DOHH2 (cell line): ENCODE data around the gene ERC2.

Source experiments
- H3F3A ChIP-seq: fragments of 200-600 bp; sonication (generic), shearing (Covaris generic); 2 replicates; pipeline ENCODE4 v1.6.0; 2016; ENCODE audit warnings: antibody characterized with exemption, mild to moderate bottlenecking; ENCODE audit not compliant: control insufficient read depth, insufficient read depth
- H3K27ac ChIP-seq: fragments of 200-600 bp; sonication (generic); 2 replicates; pipeline ENCODE4 v1.5.1; 2014; ENCODE audit warnings: low read depth, mild to moderate bottlenecking, low read length, moderate library complexity
- H3K27me3 ChIP-seq: fragments of 200-600 bp; sonication (generic); 2 replicates; pipeline ENCODE4 v1.6.1; 2014; ENCODE audit warnings: mild to moderate bottlenecking, low read length, mixed read lengths; ENCODE audit not compliant: control insufficient read depth
- H3K36me3 ChIP-seq: fragments of 200-600 bp; sonication (generic); 2 replicates; pipeline ENCODE4 v1.6.1; 2014; ENCODE audit warnings: mild to moderate bottlenecking, low read length, moderate library complexity, mixed read lengths; ENCODE audit not compliant: control insufficient read depth
- H3K4me1 ChIP-seq: fragments of 200-600 bp; sonication (generic); 2 replicates; pipeline ENCODE4 v1.6.1; 2014; ENCODE audit warnings: mild to moderate bottlenecking, low read length, mixed read lengths; ENCODE audit not compliant: control insufficient read depth
- H3K4me2 ChIP-seq: fragments of 200-600 bp; sonication (generic); 2 replicates; pipeline ENCODE4 v1.6.0; 2014; ENCODE audit warnings: mild to moderate bottlenecking, low read length, moderate library complexity
- H3K4me3 ChIP-seq: fragments of 200-600 bp; sonication (generic); 2 replicates; pipeline ENCODE4 v1.5.1; 2014; ENCODE audit warnings: mild to moderate bottlenecking, low read length, mixed read lengths
- H3K79me2 ChIP-seq: fragments of 200-600 bp; sonication (generic); 2 replicates; pipeline ENCODE4 v1.6.1; 2014; ENCODE audit warnings: mild to moderate bottlenecking, low read length, mixed read lengths; ENCODE audit not compliant: control insufficient read depth
- H3K9me2 ChIP-seq: fragments of 200-600 bp; sonication (generic); replicated peaks from 2 replicates; pipeline ENCODE4 v1.6.1; 2014; ENCODE audit warnings: mild to moderate bottlenecking, low read length, mixed read lengths; ENCODE audit not compliant: control insufficient read depth
- H3K9me3 ChIP-seq: fragments of 200-600 bp; sonication (generic); 2 replicates; pipeline ENCODE4 v1.6.1; 2014; ENCODE audit warnings: antibody characterized with exemption, low read length, mixed read lengths; ENCODE audit not compliant: control insufficient read depth, insufficient read depth
- H4K20me1 ChIP-seq: fragments of 200-600 bp; sonication (generic); 2 replicates; pipeline ENCODE4 v1.6.0; 2014; ENCODE audit warnings: low read depth, mild to moderate bottlenecking, antibody characterized with exemption, low read length, moderate library complexity; ENCODE audit not compliant: control insufficient read depth, insufficient read depth
- EZH2phosphoT487 ChIP-seq: fragments of 200-600 bp; sonication (generic); IDR thresholded peaks from 2 replicates; pipeline ENCODE4 v1.6.1; 2017; ENCODE audit warnings: borderline replicate concordance, mild to moderate bottlenecking, antibody characterized with exemption, low read length, moderate library complexity, mixed read lengths
- TF ChIP-seq, protein P1 (sequence below): fragments of 200-600 bp; sonication (generic); IDR thresholded peaks from one replicate; pipeline ENCODE4 v1.5.1; 2014; ENCODE audit warnings: antibody characterized with exemption, mild to moderate bottlenecking, low read depth, low read length; ENCODE audit not compliant: poor library complexity, severe bottlenecking

Gene ERC2

DNA sequence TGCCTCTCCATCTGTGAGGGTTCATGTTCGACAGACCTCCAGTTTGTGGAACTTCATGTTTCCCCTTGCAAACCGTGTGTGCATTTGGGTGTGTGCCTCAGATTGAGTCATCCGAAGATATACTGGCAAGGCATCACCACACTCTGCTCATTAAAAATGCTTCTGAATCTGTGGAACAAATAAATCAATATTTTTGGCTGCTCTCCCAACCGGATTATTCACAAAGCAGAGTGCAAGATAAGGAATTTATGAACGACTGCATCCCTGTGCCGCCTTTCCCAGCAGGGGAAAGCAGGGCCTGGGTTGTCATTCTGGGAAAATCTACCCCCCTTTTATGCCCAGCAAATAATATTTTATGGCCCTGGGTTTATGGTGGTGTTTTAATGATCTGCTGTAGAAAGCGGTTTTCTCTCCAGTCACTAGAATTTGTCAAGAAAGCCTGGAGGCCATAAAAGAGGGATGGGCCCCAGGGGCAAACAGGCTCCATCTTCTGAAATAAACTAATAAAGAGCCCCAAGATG is 976.9 kb downstream of the ERC2 start:
- TF ChIP-seq, protein P1, sequence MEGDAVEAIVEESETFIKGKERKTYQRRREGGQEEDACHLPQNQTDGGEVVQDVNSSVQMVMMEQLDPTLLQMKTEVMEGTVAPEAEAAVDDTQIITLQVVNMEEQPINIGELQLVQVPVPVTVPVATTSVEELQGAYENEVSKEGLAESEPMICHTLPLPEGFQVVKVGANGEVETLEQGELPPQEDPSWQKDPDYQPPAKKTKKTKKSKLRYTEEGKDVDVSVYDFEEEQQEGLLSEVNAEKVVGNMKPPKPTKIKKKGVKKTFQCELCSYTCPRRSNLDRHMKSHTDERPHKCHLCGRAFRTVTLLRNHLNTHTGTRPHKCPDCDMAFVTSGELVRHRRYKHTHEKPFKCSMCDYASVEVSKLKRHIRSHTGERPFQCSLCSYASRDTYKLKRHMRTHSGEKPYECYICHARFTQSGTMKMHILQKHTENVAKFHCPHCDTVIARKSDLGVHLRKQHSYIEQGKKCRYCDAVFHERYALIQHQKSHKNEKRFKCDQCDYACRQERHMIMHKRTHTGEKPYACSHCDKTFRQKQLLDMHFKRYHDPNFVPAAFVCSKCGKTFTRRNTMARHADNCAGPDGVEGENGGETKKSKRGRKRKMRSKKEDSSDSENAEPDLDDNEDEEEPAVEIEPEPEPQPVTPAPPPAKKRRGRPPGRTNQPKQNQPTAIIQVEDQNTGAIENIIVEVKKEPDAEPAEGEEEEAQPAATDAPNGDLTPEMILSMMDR, result no peak
- TF ChIP-seq EZH2phosphoT487, result no peak
- Histone ChIP-seq H3K27me3 (peaks cover 32% of the 10 kb centered on the region), H3K36me3 (no peaks in the 10 kb centered on the region), H4K20me1 (no peaks in the 10 kb centered on the region), H3K79me2 (no peaks in the 10 kb centered on the region), H3K27ac (no peak overlapping the region), H3K4me1 (no peaks in the 10 kb centered on the region), H3K9me2 (no peaks in the 10 kb centered on the region), H3F3A (no peaks in the 10 kb centered on the region), H3K9me3 (no peaks in the 10 kb centered on the region), H3K4me3 (no peak overlapping the region), H3K4me2 (no peak overlapping the region)

DNA sequence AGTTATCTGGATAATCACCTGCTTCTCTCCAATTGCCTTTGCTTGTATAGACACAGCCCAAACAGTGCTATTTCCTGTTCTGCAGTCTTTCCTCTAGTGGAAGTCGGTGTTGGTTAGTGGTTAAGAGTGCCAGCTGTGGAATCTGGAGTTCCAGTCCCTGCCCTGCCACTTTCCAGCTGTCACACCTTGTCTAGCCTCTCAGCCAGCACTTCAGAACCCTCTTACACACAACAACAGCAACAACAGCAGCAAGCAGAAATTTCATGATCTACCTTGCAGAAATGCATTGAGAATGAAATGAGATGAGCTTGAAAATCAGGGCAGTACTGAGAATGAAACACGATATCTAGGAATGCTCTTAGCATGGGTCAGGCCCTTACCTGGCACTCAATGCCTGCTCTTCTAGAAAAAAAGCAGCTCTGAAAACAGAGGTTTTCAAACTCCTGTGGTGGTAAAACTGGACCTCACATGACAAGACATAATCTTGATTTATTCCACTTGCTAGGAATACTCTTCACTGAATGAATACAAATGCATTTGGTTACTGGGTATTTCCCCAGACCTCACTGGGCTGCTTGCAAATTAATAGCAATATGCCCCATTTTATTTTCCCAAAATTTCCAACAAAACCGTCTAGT is 977.9 kb downstream of the ERC2 start:
- Histone ChIP-seq H3F3A (no peaks in the 10 kb centered on the region), H3K9me2 (no peaks in the 10 kb centered on the region), H3K36me3 (no peaks in the 10 kb centered on the region), H3K4me2 (no peak overlapping the region), H3K79me2 (no peaks in the 10 kb centered on the region), H4K20me1 (no peaks in the 10 kb centered on the region), H3K9me3 (no peaks in the 10 kb centered on the region), H3K4me3 (no peak overlapping the region), H3K27me3 (peaks cover 42% of the 10 kb centered on the region), H3K27ac (no peak overlapping the region), H3K4me1 (no peaks in the 10 kb centered on the region)
- TF ChIP-seq, protein P1, result no peak
- no peak for TF ChIP-seq EZH2phosphoT487

DNA sequence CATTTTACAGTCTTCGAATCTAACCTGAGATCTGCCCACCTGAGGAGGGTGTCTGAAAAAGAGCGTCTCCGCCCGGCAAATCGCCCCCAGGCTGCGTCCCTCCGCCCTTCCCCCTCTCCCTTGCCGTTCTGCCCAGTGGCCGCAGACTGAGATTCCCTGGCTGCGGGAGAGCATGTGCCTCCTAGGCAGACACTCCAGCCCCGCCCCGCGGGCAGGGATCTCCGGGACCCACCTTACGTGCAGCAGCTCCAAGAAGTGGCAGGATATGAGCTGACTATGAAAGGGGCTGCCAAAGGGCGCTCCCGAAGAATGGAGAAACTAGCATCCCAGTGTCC is 978.5 kb downstream of the ERC2 start:
- no peaks in the 10 kb centered on the region for H3K4me1 ChIP-seq
- TF ChIP-seq, protein P1, result no peak
- TF ChIP-seq EZH2phosphoT487, result no peak; the same call in 1 of the 2 replicates
- no peaks in the 10 kb centered on the region for H3K9me2 ChIP-seq
- H3K4me3 ChIP-seq, result no peak overlapping the region
- no peaks in the 10 kb centered on the region for H3F3A ChIP-seq
- H3K27ac ChIP-seq, result no peak overlapping the region
- no peaks in the 10 kb centered on the region for H4K20me1 ChIP-seq
- H3K4me2 ChIP-seq, result no peak overlapping the region
- no peaks in the 10 kb centered on the region for H3K79me2 ChIP-seq
- no peaks in the 10 kb centered on the region for H3K36me3 ChIP-seq
- no peaks in the 10 kb centered on the region for H3K9me3 ChIP-seq
- H3K27me3 ChIP-seq, result peaks cover 46% of the 10 kb centered on the region
